GM06990 (cell line): Measurements from ENCODE around the gene TMEM187.

Source experiments
- DNase-seq: peaks from one replicate; pipeline ENCODE4 v3.0.0-alpha.2; 2011; ENCODE audit not compliant: insufficient read length; ENCODE audit errors: extremely low read depth
- H3K27me3 ChIP-seq: replicated peaks from 2 replicates; pipeline ENCODE4 v1.6.0; 2011; ENCODE audit warnings: low read length; ENCODE audit not compliant: control insufficient read depth, insufficient read depth
- H3K36me3 ChIP-seq: 2 replicates; pipeline ENCODE4 v1.5.1; 2011; ENCODE audit warnings: low read length; ENCODE audit not compliant: control insufficient read depth, insufficient read depth
- H3K4me3 ChIP-seq: replicated peaks from 2 replicates; pipeline ENCODE4 v1.5.1; 2011; ENCODE audit warnings: low read depth, mild to moderate bottlenecking, control low read depth, low read length
- CTCF ChIP-seq: IDR thresholded peaks from 2 replicates; pipeline ENCODE4 v1.5.1; 2011; ENCODE audit warnings: low read length, control low read depth, mild to moderate bottlenecking, inconsistent platforms; ENCODE audit not compliant: insufficient read depth, poor library complexity, severe bottlenecking

The TMEM187 gene

GRCh38 chrX:153928846-153929245 lies 43.7 kb upstream of the TMEM187 start:
- no peaks in the 10 kb centered on the region for H3K27me3 ChIP-seq
- TF ChIP-seq CTCF: no peak
- DNase-seq: no peak
- peaks cover 4% of the 10 kb centered on the region for H3K36me3 ChIP-seq
- H3K4me3 ChIP-seq: peak overlapping the region; percentile 53

GRCh38 chrX:153929576-153929975 lies 43.0 kb upstream of the TMEM187 start:
- Histone ChIP-seq H3K4me3 (no peak overlapping the region; the same call in 1 of the 2 replicates), H3K36me3 (peaks cover 4% of the 10 kb centered on the region), H3K27me3 (no peaks in the 10 kb centered on the region)
- no peak for TF ChIP-seq CTCF
- no peak for DNase-seq

GRCh38 chrX:153930011-153930910 lies 42.3 kb upstream of the TMEM187 start:
- TF ChIP-seq CTCF: no peak
- Histone ChIP-seq H3K36me3 (peaks cover 4% of the 10 kb centered on the region), H3K27me3 (no peaks in the 10 kb centered on the region)

GRCh38 chrX:153931151-153931550 lies 41.4 kb upstream of the TMEM187 start:
- TF ChIP-seq CTCF: no peak
- Histone ChIP-seq H3K36me3 (peaks cover 4% of the 10 kb centered on the region), H3K27me3 (no peaks in the 10 kb centered on the region), H3K4me3 (no peak overlapping the region)
- no peak for DNase-seq

More at GRCh38 chrX:153930011-153930910, 42.3 kb upstream of the TMEM187 start:
- H3K4me3 ChIP-seq: no peak overlapping the region
- no peak for DNase-seq

- TF ChIP-seq CTCF: no peak
- no peak for DNase-seq
- Histone ChIP-seq H3K27me3 (no peaks in the 10 kb centered on the region), H3K36me3 (peaks cover 4% of the 10 kb centered on the region), H3K4me3 (no peak overlapping the region)
Observed at GRCh38 chrX:153931748-153932147, 40.8 kb upstream of the TMEM187 start.
